HG03460 (cell line): ENCODE results near the gene SLIT3.
"Not testable (repeated sequence)": the region's sequence is repeated elsewhere in the genome, so short reads cannot be mapped to it uniquely, and the experiment has no call there.

ENCODE experiments used
- ATAC-seq: cut with Tn5 transposase; IDR thresholded peaks from one replicate; pipeline ENCODE4 v1.9.1; 2021; ENCODE audit not compliant: unreplicated experiment

The SLIT3 gene

DNA sequence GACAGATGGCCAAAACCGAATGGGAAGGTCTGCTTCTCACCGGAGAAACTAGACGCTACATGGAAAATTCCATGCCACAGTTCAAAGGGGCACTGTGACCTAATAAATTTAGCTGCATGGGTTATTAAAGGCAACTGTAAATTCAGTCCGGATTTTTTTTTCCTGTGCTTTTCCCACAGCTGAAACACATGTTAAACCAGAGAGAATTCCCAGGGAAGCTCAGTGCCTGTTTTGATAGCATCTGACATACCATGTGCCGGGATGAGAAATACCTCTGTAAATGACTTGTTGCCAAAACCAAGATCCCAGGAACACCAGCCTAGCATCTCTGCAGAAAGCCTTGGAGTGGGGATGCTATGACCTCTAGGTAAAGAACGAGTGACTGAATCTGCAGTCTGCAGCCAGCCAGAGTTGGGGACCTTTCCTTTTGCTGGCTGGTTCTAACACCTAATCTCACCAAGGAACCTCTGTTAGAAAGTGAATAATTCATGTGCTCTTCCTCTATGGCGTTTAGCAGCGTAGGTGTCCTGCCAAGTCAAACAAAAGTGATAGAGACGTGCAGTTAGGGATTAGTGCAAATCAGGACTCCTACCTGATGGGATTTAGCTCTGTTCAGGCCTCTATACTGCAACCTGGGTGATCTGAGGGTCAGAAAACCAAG is 77.9 kb downstream of the SLIT3 start:
- ATAC-seq, result no peak

DNA sequence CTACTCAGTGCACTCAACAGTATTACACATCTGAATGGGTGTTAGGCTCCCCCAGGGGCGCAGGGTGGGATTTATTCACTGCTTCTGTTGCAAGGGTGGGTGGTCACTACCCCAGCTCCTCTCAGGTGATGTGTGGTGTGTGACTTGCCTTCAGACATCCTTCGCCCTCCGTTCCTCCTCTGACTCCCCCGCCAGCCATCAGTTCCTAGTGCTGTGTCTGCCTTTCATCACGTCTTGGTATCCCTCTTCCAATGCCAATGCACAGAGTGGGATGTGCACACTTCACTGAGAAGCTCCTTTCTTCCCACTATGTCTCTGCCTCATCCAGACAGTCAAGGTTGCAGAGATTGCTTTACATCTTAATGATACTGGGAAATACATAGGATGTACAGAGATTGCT is 79.4 kb downstream of the SLIT3 start:
- no peak for ATAC-seq

DNA sequence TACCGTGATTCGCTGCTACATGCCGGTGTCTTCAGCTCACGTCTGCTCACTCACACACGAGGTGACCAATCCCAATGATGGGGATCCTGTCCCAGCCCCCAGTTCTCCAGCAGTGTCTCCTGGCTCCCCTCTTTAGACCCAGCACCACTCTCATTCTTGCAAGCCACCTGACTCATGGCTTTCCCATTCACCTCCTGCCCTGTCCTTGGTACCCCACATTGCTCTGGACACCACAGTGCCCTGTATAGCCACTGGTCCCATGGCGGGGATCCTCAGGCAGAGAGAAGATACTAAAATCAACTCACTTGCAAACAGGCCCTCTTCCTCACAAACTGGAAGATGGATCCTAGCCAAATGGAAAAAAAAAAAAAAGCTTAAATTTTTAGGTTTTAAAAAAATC is 81.0 kb downstream of the SLIT3 start:
- no peak for ATAC-seq

DNA sequence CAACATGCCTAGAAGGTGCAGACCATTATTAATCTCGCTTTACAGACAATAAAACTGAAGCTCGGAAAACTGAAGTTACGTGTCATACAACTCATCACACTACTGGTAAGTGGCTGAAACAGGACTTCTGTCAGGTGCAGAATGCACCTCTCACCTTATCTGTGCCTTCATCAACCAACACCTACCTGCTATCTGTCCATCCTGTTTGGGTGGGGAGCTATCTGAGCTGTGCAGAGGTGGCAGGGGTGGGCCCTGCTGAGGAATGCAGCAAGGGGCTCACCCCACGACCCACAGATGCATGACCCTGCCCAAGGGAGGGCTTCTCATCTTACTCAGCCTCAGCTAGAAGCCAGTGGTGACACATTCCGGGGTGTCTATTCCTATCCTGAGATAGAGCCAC is 81.6 kb downstream of the SLIT3 start:
- ATAC-seq, result no peak

DNA sequence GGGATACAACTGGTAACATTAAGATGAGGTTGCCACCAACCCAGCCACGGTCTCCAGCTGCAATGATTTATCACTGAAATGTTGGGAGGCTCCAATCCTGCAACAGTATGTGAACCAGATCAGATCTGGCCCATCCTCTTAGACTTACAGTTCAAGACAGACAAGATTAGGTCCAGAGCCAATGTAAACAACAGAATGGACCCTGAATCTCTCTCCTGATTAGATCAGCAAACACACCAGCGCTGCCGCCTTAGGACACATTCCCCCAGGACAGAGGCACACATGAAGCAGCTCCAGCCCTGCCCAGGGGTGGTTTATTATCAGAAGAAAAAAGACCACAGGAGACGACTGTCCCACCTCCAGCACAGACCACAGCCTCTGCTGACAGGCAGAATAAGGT is 82.1 kb downstream of the SLIT3 start:
- no peak for ATAC-seq

DNA sequence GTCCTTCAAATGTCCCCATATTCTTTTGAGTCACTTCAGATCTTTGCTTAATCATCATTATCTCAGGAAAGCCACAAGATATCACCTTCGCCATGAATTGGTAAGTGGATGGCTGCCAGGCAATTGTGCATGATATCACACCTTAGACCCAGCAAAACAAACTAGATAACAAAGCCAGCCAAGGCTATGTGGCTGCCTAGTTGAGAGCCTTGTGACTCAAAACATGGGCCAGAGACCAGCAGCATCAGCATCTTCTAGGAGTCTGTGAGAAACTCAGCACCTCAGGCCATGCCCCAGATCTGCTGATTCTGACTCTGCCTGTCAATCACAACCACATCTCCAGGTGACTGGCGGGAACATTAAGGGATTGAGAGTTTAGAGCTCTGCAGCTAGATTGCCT is 82.8 kb downstream of the SLIT3 start:
- ATAC-seq, result no peak

DNA sequence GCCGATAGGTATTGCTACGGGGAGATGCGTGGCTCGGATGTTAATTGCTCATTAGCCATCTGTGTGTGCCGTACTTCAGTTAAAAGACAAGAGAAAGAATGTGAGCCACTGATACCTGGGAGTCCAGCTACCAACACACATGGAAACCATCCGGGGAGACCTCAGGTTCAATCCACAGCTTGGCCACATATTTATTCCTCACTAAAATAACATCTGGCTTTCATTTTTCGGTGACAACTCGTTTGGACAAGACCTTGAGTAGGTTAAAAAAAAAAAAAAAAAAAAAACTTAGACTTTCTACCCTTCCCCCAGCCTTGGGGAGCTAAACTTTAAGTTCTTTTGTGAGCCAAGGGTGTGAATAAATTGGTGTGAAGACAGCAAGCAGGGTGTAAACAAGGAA is 84.1 kb downstream of the SLIT3 start:
- no peak for ATAC-seq

DNA sequence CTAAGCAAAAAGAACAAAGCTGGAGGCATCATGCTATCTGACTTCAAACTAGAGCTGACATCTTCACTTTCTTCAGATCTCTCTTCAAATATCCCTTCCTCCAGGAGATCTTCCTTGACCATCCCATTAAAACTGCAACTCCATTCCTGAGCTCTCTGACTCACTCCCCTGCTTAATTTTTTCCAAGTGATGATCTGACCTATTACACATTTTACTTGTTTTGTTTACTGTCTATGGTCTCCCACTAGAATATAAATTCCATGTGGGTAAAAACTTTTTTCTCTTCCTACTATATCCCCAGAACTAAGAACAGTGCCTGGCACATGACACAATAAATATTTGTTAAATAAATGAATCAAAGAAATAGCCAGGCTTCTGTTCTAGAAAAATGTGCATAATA is 87.5 kb downstream of the SLIT3 start:
- ATAC-seq, result no peak

DNA sequence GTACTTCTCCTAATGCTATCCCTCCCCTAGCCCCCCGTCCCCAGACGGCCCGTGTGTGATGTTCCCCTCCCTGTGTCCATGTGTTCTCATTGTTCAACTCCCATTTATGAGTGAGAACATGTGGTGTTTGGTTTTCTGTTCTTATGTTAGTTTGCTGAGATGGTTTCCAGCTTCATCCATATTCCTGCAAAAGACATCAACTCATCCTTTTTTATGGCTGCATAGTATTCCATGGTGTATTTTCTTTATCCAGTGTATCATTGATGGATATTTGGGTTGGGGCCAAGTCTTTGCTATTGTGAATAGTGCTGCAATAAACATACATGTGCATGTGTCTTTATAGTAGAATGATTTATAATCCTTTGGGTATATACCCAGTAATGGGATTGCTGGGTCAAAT is 89.2 kb downstream of the SLIT3 start:
- ATAC-seq, result not testable (repeated sequence)

DNA sequence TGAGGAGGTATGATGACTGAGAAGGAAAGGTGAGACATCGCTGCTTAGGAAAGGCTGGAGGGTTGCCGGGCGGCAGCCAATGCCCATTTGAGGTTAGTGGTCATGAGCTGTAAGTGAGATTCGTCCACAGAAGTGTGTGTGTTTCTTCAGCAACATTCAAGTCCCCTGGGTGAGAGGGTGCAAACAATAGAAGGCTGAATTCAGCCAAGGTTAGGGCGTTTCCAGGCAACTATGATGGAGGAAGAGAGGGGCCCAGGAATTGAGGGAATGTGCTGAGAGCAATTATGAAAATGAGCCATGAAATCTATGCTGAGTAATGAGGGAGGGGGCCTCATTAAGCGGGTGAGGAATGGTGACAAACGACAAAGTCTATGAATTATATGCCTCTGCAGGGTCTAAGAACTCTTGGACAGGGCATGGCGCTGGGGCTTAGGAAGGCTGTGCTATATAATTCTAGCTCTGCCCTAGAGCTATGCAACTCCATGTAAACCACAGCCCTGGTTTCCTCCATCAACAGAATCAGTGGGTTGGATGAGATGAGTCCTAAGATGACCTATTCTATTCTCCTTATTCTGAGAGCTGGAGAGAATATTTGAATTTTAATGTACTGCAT is 96.0 kb downstream of the SLIT3 start:
- no peak for ATAC-seq

DNA sequence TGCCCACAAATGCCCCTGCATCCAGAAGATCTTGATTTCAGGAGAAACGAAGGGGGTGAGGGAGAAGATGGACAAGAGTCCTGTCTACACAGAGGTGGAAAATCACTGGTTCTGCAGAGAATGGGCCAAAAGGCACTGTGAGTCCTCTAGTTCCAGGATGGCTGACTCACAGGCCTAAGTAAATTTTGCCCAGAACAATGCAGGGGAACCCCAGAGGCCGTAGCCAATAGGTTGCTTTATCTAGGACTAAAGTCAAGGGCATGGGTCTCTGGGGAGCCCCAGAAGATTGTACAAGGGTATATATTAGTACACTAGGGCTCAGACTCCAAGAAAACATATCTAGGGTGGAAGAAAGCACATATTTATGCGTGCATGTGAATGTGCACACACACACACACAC is 98.0 kb downstream of the SLIT3 start:
- no peak for ATAC-seq

DNA sequence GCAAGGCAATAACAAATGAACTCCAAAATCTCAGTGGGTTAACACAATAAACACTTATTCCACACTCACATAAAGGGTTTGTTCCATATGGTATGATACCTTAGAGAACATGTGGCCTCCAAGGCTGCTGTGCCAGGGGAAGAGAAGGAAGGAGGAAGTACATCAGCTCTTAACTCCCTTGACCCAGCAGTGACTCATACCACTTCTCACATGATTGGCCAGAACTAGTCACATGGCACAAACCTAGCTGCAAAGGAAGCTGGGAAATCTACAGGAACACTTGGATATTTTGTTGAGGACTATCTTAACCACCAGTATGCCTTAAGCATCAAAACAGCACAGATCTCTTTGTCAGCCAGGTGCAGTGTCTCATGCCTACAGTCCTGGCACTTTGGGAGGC is 99.3 kb downstream of the SLIT3 start:
- ATAC-seq, result no peak

DNA sequence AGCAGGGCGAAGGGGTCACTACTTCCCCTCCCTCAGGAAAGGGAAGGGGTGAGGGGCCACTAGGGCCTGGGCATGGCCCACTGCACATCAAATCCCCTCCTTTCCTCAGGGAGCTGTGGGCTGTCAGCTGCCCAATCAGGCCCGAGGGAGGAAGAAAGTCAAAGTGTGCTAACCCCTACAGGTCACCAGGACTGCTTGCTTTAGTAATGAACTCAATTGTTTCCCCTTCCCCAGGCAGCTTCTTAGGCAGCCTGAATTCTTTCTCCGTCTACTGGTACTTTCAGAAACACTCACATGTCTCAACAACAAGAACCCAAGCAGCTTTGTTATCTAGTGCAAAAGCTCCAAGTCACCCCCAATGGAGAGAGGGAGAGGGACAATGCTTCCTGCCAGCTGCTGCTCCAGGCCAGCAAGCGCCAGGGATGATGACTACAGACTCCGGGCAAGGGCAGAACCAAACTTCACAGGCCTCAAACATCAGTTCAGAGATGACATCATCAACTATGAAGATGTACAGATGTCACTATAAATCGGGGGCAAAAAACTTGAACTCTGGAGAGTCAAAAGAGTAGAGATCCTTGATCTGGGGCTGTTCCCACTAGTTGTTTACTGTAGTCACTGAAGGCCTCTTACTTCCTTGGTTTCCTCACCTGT is 100.7 kb downstream of the SLIT3 start:
- ATAC-seq, result no peak

DNA sequence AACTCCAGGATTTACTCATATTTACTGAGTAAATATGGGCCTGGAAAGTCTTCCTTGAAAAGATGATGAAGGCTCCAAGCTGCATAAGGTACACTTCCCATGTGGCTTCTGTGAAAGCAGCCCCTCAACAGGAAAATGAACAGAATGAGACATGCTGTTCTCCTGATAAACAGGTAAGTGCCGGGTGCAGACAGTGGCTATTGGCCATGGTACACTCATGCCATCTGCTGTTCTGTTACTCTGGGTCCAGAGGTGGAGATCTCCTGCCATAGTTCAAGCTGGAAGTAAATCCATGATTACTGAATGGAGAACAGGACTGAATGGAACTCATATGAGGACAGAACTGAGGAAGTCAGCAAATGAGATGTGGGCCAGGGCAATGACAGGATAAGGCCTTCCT is 103.6 kb downstream of the SLIT3 start:
- ATAC-seq, result no peak

DNA sequence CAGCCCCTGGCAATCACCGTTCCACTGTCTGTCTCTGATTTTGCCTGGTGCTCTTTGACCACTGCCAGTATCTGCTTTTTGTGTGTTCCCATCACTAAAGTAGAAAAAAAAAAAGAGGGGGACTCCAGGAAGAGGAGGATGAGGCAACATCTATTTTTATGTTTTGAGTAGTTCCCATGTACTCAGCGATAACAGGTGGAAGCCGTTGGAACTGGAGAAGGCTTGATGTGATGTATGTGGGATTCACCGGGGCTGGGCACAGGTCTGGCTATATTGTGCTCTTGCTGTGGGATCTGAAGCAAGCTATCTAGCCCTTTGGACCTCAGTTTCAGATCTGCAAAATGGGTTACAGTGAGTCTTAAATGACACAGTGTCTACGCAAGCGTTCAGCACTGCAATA is 104.9 kb downstream of the SLIT3 start:
- no peak for ATAC-seq

DNA sequence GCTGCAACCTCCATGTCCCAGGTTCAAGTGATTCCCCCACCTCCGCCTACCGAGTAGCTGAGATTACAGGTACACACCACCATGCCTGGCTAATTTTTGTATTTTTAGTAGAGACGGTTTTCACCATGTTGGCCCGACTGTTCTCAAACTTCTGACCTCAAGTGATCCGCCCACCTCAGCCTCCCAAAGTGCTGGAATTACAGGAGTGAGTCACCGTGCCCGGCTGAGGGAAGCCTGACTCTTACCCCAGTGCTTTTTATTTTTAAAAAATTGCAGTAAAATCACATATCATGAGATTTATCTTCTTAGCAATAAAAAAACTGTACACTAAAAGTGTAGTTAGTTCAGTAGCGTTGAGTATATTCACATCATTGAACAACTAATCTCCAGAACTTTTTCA is 105.3 kb downstream of the SLIT3 start:
- ATAC-seq, result no peak

DNA sequence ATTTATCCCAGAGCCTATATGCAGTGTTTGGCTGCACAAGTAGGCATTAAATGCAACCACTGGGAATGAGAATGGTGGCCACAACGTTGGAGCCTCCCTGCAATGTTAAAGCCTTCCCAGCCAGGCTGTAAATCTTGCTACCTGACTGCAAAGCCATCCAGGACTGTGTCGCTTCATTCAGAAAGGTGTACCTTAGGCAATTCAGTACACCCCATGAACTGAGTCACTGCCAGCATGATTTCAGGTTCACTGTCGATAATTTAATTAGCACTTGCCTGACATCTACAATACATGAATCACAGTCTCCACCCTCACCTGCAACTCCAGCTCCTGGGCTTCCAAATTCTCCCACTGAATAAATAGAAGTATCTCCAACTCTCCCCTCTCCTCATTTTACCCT is 108.4 kb downstream of the SLIT3 start:
- ATAC-seq, result no peak

DNA sequence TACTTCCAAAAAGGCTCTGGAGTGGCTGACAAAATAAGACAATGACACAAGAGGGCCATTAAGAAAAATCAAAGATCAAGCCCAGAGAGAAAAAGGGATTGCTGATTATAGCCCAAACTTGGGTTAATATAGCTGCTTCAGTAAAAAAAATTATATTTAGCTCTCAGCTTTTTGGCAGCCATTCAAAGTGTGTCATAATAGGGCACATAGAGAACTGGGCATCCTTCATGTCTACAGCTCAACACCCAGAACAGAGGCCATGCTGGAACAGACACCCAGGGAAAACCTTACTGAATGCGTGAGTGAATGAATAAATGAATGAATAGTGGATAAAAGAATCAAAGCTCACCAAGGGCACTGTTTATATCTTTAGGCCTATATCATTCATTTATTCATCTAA is 110.1 kb downstream of the SLIT3 start:
- ATAC-seq, result no peak

DNA sequence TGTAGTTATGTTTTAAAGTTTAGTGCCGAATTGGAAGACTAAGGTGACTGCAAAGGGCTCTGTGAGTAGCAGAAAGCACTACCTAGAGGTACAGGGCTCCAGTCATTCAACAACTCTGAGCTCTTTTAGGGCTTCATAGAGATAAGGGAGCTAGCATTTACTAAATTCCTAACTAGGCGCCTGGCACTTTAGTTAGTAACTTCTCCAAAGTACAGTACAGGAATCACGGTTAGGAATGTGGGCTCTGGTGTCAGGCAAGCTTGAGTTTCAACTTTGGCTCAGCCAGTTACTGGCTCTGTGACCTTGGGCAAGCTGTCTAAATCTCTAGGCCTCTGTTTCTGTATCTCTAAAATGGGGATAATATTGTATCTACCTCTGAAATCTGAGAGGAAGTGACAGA is 115.3 kb downstream of the SLIT3 start:
- ATAC-seq, result no peak

DNA sequence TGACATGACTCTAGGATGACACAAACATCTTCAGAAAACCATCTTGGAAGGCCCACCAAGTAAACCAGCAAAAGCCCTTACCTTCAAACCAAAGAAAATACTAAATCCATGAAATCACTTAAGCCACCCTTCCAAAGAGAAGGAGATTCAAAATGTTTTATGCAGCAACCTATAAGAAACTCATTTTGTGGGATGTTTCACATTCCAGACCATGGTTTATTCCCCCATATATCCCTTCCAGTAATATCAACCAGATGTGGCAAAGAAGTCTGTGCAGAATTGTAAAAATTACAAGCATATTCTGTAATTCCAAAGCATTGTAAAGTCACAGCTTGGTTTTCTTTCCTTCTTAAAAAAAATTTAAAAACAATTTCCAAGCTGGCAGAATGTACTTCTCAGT is 117.4 kb downstream of the SLIT3 start:
- no peak for ATAC-seq

DNA sequence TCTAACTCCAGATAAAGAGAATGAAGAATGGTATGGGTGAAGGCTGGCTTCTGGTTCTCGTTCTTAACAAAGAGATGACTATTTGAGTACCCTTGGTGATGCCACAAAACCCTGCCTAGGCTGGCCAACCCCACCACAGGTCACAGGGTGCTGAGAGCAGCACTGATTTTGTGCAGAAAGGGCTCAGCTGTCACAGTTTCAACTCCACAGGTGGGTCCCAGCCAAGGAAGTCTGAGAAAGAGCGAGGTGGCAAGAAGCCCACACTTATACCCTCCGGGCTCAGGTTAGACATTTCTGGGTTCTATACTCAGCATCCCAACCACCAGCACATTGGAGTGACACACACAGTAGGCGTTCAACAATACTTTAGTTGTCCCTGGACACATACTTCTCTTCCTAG is 118.1 kb downstream of the SLIT3 start:
- no peak for ATAC-seq

DNA sequence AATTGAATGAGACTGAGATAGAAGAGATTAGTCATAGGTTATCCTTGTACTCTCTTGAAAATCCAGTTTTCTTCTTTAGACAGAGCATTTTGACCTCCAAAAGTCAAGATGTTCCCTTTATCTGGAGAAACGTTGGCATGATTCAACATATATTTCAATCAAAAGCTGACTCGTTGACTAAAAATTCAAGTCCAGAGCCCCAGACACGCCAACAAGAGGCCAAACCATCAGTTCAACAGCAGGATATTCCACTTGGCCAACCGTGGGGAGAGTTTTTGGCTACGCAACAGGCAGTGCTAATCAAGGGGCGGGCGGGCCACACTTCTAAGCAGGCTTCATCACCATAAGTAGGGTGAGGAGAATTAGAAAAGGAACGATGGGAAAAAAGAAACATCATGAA is 119.1 kb downstream of the SLIT3 start:
- ATAC-seq, result no peak

DNA sequence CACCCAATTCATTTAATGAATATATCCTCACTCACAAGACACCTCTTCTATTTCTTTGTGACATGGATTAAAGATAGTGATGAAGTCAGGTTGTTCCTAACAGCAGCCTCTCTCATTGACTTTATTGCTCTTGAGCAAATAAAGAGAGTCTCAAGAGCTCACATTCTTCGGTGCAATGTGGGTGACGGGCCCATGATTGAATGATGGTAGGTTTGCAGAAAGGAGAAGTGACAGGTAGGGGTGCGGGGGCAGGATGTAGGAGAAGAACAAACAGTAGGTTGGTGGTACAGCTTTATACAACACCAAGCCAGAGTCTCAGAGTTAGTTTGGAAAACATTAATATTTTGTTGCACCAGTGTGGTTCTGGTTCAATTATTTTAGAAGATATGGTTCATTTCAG is 122.2 kb downstream of the SLIT3 start:
- ATAC-seq, result no peak
